ENCODE measurements around the gene ZNF185.
A peak's percentile ranks its signal among the peaks of the same experiment; 100 is the strongest.

The ZNF185 gene

DNA sequence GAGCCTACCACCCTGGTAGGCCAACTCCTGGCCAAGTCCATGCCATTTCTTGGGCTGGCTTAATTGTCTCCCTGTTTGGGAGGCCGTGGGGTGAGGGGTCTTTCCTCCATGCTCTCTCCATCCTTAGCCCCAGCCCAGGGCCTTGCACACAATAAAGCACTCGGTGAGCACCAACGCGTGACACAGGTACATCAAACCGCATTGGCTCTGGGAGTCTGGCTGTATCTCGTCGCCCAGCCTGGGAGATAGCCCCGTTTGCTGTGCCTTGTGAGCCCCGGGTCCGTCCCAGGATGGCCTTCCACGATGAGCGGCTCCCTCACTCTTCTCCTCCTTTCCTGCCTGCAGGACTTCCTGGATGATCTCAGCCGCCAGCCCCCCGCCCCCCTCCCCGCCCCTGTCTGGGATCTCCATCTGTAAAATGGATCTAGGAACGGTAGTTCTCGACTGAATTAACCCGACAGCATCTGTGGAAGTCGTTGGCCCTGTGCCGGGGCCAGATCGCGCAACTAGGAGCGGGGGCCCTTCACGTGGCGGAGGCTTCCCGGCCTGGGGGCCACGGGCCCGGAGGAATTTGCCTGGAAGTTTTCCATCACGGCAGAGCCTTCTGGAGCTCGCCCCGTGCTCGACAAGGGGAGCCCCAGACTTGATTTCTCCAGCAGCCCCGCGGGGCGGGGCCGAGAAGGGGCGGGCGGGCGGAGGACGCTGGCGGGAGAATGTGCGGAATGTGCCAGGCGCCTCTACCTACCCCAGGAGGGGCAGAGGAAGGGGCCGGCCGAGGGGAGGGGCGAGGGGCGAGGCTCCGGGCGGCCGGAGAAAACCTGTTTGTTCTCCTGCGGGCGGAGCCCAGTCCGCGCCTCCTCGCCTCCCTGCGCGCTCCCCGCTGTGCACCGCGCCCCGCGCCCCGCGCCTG, at the start of gene ZNF185:
Gene ZNF185, plus strand, starts transcription at position 846 of the 910 bp plus-strand sequence. CDS start 16,423 bp downstream, outside the sequence.
- DNase-seq (ENCODE audit: low read depth in 2 of 2): peak in 1 of 2 experiments; percentile 6

DNA sequence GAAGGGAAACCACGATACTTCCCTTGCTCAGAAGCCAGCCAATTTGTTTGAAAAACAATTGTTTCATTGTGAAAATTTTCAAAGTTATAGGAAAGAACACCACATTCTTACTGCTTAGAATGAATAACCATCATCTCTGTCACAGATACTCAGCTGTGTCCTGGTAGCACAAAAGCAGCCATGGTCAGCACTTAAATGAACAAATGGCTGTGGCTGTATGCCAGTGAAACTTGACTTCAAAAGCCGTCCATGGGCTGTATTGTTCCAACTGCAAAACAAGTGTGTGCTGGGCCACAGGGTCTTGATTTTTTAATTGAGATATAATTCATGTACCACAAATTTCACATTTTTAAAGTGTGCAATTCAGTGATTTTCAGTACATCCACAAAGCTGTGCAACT, 47.4 kb upstream of the ZNF185 start:
- no peak for DNase-seq (ENCODE audit: low read depth in 2 of 2)

DNA sequence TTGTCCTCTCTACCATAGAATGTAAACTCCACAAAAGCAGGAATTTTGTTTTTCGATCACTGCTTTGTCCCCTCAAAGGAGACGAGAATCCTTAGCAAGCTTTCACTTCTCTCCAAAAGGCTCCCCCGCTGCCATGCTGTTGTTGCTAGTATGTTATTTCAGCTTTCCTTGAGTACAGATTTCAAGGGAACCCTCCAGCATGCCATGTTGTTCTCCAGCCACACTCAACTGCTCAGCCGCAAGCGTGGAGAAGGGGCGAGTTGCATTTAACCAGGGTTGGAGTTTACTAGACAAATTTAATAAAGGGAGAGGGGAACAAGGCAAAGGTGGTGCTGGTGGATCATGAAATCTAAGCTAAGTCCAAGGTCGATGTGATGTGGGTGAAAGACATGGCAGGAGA, 43.9 kb upstream of the ZNF185 start:
- DNase-seq (ENCODE audit: low read depth in 2 of 2): no peak

DNA sequence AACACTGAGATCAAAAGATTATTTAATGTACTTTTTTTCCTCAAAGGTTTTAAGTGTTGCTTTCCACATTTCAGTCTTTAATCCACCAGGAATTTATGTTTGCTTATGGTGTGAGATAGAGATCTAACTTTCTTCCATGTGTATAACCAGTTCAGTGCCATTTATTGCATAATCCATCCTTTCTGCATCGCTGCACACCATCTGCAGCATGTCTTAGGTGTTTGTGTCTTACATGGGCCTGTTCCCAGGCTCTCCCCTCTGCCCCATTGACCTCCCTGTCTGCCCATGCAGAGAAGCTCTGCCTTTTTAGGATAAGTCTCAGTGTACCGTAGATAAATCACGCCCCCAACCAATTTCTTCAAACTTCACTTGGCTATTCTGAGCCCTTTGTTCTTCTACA, 36.8 kb upstream of the ZNF185 start:
- no peak for DNase-seq (ENCODE audit: low read depth in 2 of 2)

DNA sequence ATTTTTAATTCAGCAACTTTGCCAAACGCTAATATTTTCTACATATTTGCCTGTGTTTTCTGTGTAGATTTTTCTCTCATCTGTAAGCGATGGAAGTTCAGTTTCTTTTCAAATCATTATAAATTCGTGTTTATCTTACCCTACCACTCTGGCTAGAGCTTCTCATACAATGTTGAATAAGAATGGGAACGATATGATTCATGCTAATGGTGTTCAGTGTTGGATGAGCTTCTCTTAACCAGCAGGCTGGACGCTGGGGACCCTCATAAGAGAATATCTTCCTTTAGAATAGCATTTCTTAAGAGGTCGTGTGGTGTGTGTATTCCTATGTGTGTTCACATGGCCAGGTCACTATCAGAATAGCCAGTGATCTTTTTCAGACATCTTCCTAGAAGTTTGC, 36.0 kb upstream of the ZNF185 start:
- DNase-seq (ENCODE audit: low read depth in 2 of 2): no peak

DNA sequence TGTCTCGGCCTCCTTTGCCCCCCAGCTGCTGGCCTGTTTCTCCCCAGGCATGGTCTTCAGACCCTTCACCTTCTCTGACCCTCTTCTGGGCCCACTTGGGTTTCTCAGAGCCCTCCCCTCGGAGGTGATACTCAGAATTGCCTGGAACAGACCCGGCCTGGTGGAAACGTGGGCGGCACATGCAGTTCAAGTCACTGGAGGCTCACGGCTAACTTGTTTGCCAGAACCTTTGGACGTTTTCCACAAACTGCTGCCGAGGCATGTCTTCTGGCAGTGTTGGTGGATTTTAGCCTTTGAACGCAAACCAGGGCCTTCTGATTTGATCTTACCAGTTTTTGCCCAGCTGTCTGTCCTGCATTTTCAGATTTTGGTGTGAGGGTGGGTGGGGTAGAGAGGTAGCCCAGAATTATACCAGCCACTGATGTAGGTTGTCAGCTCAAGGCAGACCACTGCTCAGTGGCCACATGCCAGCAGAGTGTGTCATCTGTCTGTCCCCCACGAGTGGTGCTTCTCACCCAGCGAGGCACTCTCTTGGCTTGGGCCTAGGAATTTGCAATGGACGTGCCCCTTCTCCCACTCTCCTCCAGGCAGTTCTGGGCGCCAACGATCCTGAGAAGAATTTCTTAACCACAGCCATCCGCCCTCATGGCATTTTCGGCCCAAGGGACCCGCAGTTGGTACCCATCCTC, 32.5 kb upstream of the ZNF185 start:
- DNase-seq (ENCODE audit: low read depth in 2 of 2): no peak

DNA sequence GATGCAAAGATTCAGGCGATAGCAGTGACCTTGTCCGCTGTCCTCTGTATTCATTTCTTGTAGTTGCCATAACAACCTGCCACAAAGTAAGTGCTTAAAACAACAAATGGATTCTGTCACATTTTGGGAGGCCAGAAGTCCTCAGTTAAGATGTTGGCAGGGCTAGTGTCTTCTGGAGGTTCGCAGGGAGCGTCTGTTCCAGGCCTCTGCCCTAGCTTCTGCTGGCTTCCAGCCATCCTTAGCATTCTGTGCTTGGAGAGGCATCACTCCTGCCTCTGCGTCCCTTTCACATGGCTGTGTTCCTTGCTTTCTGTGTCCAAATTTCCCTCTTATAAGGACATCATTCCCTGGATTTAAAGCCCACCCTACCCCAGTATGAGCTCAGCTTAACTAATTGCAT, 31.5 kb upstream of the ZNF185 start:
- DNase-seq (ENCODE audit: low read depth in 2 of 2): no peak

DNA sequence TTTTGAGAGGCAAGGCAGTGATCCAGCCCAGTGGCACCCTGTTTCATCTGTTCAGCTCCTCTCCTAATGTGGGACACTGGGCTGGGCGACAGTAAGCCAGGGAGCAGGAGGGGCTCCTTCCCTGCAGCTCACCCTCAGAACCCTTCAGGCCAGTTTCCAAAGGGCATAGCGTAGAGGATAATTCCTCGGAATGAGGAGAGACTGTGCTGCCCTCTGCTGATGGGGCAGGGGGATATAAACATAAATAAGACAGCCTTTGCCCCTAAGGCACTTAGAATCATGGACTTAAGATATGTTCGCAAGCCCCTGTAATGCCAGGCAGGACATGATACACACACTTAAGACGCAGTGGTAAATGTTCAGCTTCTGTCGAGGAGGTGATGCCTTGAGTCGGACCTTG, 27.9 kb upstream of the ZNF185 start:
- no peak for DNase-seq (ENCODE audit: low read depth in 2 of 2)

DNA sequence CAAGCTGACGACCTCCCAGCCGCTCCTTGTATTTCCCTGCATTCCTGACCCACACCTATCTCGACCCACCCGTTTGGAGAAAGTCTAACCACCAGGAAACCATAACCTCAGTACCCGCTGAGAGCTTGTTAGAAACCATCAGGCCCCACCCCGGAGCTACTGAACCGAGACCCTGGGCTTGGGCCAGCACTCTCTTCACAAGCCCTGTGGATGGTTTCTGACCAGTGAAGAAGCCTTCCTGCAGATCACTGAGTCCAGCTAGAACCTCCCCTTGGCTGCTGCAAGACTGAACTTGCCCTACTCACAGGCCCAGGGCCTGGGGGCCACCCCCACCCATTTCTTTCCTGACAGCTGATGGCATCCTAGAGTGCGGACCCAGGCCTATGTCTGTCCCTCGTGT, 26.6 kb upstream of the ZNF185 start:
- DNase-seq (ENCODE audit: low read depth in 2 of 2): no peak

DNA sequence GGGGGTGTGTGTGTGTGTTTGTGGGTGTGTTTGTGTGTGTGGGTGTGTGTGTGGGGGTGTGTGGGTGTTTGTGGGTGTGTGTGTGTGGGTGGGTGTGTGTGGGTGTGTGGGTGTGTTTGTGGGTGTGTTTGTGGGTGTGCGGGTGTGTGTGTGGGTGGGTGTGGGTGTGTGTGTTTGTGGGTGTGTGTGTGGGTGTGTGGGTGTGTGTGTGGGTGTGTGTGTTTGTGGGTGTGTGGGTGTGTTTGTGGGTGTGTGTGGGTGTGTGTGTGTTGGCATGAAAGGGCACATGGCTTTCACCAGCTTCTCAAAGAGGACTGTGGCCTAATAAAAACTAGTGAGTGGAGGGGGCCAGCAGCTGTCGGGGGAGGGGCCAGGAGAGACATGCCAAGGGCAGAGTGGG, 25.3 kb upstream of the ZNF185 start:
- no peak for DNase-seq (ENCODE audit: low read depth in 2 of 2)

DNA sequence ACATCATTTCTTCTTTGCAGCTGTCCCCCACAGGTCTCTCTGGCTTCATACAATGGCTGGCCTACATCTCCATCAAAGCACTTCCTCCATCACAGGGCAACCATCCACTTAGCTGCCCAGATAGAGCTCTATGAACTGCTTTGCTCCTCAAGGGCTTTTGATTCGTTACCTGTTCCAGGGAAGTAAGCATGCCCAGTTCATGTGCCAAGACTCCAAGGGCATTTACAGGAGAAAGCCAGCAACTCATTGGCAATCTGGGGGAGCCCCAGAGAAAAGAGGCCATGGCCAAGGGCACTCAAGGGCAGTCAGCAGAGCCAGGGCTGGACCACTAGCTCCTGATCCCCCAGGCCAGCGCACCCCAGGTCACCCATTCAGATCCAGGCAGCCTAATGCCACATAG, 24.5 kb upstream of the ZNF185 start:
- no peak for DNase-seq (ENCODE audit: low read depth in 2 of 2)

DNA sequence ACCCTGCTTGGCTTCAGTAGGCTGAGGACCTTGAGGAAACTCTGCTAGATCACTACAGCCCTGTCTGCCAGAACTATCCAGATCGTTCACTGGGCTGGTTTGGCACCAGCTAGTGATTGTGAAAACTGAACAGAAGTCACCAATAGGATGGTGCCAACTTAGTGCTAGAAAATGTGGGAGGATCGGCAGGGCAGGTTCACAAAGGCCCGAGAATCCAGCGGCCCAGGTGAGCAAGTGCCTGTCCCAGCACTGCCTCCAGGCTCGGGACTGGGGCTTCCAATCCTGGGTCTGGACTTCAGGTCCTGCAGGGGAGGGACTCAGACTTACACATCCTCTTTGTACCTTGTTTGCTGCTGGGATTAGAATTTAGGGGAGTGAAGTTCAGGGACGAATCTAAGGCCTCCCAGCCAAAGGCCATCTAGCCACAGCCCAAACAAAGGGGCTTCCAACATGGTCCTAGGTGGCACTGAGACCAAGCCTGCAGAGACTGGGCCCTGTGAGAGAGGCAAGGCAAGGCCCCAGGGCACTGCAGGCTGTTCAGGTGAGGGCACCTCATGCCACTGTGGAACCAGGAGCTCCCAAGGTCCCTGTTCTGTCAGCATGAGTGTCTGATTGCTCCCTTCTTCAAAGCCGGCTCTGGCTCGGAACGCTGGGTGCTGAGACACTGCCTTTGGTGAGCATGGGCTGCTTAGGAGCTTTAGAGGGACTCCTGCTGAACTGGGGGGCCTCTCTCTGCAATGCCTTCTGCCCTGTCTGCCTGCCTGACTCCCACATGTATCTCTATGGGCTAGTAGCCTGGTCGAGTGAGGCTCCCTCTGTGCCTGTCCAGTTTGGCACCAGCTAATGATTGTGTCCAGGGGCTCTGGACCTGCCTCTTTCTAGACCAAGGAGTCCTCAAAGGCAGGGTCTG, 20.7 kb upstream of the ZNF185 start:
- DNase-seq (ENCODE audit: low read depth in 2 of 2): no peak

DNA sequence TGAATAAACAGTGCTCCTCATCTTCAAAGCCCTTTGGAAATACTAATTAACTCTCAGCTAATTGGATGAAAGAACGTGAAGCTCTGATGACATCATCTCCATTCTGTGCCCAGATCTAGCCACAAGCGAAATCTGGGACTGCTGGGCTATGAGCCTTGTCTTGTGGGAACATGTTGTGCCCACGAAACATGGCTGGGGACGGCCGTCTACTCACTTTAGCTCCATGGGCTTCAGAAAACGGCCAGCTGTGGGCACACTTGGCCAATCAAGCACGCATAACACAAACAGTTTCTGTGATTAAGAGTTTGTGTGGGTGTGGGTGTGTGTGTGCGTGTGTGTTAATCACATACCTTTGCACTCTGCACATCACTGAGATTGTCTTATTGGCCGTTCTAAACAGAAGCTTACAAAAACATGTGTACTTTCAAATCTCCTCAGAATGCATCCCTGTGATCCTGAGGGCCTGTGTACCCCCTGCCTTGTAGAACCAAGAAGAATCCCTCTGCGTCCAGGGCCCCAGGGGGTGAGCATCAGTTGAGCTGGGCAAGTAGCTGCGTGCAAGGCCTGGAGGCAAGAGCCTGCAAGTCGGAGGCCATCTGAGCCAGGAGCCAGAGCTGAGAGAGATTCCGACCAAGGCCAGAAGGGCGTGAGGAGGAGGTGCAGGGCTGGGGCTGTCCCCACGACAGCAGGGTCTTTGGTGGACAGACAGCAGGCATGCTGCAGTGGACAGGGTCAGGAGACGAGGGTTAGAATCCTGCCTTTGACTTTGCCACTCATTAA, 18.7 kb upstream of the ZNF185 start:
- DNase-seq (ENCODE audit: low read depth in 2 of 2): no peak

DNA sequence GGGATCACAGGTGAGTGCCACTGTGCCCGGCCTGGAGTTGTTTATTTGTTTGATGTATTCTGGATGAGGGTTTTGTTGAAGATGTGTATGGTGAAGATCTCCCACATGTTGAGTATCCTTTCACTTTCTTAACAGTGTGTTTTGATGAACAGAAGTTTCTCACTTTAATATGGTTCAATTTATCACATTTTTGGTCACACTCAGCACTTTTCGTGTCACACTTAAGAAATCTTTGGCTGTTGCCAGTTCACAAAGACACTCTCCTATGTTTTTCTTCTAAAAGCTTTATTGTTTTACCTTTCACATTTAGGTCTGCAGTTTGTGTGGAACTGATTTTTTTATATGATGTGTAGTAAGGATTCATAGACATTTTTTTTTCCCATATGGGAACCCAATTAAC, 16.6 kb upstream of the ZNF185 start:
- DNase-seq (ENCODE audit: low read depth in 2 of 2): no peak

DNA sequence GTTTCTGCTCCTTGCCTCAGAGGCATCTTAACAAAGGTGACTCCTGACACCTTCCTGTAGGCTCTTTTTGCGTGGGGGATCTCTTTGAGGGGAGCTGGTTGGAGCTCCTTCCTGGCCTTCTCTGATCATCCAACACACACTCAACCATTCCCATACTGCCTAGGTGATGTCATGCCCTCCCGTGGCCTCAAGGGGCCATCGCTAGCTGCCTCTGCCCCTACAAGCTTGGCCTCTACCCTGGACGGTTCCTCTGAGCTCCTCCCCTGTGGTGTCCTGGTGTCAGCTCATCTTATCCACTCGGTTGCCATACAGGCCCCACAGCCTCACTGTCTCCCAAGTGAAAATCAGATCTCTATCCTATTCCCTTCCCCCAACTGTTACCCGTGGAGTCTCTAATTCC, 13.7 kb upstream of the ZNF185 start:
- no peak for DNase-seq (ENCODE audit: low read depth in 2 of 2)

DNA sequence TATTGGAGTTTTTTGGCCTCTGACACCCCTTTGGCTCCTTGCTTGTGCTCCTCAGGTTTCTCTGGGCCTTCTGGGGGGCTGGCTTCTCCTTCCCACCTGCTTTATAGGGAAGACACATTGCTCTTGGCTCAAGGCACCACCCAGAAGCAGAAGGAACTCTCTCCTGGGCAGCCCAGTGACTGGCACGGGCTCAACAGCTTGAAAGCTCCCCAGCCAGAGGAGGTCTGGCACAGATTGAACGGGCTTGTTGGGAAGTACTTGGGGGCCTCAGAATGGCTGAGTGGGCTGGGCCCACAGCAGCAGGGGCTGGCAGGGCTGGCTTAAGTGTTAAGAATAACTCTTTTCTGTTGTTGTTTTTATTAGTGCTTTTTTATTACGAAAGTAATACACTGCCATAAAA, 11.2 kb upstream of the ZNF185 start:
- DNase-seq (ENCODE audit: low read depth in 2 of 2): no peak

DNA sequence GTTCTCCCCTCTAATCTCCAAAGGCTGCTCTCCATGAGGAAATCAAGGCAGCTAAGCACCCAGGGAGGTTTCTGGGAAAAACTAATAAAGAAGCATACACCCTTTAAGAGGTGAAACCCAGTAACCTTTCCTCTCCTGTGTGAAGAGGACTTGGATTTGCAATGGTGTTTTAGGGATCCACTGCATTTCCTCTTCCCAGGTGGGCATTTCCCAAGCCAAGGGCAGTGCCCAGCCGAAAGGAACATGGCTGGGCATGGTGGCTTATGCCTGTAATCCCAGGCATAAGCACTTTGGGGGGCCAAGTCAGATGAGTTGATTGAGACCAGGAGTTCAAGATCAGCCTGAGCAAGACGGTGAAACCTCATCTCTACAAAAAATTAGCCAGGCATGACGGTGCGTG, 5.4 kb upstream of the ZNF185 start:
- DNase-seq (ENCODE audit: low read depth in 2 of 2): no peak

DNA sequence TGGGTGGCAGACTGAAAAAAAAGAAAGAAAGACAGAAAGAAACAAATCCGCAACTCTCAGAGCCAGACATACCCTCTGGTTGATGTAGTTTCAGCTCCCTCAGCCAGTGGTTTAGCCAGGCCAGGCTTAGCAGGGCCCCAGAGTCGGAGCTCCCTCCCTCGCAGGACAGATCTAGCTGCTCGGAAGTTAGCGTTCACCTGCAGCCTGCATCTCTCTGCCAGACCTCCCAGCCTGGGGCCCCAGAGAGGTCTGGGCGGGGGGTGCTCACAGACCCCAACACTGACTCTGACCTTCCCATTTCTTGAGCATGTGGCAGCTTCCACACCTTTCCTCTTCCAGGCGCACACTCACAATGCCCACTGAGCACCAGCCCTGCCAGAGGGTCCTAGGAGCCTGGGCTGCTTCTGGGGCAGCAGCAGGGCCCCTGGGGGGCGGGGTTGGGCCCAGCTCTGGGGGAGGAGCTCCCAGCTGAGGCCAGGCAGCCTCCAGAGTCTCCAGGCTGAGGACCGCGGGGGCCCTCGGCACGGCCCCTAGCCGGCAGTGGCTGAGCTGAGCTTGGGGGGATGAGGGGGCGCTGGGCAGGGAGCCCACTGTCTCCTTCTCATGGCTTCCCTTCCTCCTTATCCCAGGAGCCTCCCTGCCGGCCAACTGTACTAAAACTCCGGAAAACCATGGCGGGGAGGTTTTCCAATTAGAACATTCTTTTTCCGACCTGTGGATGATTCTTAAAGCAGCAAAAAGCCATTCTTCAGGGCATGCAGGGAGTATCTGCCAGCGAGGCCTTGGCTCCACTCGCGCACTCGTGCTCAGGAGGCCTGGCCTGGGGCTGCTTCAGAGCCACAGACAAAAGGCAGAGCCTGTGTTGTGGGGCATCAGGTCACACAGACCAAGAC, 4.6 kb upstream of the ZNF185 start:
- DNase-seq (ENCODE audit: low read depth in 2 of 2): no peak

DNA sequence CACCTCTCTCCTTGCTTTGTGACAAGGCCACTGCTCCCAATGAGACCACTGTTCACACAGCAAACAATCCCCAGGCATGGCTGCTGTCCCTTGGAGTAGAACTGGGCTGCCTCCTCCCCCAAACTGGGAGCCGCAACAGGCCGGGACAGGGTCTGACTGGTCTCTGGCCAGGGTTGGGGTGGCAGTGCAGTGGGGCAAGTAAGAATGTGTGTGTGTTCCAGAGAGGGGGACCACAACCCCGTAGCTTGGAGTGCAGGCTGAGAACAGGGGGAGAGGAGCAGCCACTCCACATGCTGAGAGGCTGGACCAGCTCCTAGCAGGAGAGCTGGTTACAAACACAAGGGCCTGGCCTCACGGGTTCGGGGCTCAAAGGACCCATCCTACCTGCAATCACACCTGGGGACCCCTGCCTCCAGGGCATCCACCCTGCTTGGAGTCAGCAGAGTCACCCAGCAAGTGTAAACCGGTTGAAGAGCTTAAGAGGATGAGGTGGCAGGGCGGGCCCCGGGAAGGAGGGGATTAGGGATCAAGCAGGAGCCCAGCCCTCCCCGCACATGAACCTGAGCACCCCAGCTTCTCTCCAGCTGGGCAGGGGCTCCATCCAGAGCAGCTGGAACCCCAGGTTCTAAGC, 3.8 kb upstream of the ZNF185 start:
- no peak for DNase-seq (ENCODE audit: low read depth in 2 of 2)

DNA sequence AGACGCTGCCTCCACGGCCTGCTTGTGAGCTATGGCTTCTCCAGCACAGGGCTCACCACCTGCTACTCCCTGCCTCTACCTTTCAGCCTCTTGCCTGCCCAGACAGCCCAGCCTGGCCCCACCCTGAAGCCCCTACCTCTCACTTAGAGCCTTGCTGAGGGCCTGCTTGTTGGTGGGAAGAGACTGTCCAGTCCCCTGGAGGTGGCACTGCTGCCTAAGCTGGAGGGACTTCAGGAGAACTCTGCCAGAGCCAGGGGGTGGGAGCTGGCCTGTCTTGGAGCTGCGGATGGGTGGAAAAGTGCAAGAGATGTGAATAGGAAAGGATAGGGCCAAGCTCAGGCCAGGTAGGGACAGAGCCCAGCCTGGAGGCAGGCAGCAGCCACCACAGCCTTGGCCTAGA, 2.7 kb upstream of the ZNF185 start:
- DNase-seq (ENCODE audit: low read depth in 2 of 2): no peak
